H1 (cell line): Measurements from ENCODE around the gene PDE8A. TPM values are rescaled to one million over a fixed set of nuclear protein-coding genes. Genes with fewer than 3 reads are reported as not detected.

Experiments used
- YY1 ChIP-seq: IDR thresholded peaks from 2 replicates; pipeline ENCODE4 v1.6.1; 2011; ENCODE audit warnings: low read depth, mild to moderate bottlenecking, low read length
- polyA plus RNA-seq, 7 experiments: library from polyadenylated mRNA; depleted of rRNA in 3 of 7; stranded (reverse) in 5 of 7; unstranded in 2 of 7; fragments of >200 nt in 5 of 7; fragments of 200-250 nt in 2 of 7; gene quantifications; 1 replicate in 5 of 7; 2 replicates in 1 of 7; 4 replicates in 1 of 7; pipeline versions ENCODE4 v1.2.1 to v1.2.3, GENCODE V29; 2011 to 2013; ENCODE audit warnings: missing spikeins in 2 of 7, mixed read lengths in 2 of 7
- total RNA-seq: library from RNA; stranded (reverse); fragmentation: NEBNext Ultra II Directional; extraction: Animal tissue kit (Norgen Biotek cat#: 25700); gene quantifications from 2 replicates; pipeline ENCODE4 v1.2.1, GENCODE V29; 2021
- TF ChIP-seq, protein P1 (sequence below): IDR thresholded peaks from 2 replicates; pipeline ENCODE4 v1.6.1; 2011; ENCODE audit warnings: low read length, improper control_type of control experiment

The PDE8A gene
- total and polyA plus RNA-seq, 2 of the 8 experiments (the other 6 are each of a cell fraction or from before 2014, with no cell fraction given) = 6.9 to 7.8 TPM

DNA sequence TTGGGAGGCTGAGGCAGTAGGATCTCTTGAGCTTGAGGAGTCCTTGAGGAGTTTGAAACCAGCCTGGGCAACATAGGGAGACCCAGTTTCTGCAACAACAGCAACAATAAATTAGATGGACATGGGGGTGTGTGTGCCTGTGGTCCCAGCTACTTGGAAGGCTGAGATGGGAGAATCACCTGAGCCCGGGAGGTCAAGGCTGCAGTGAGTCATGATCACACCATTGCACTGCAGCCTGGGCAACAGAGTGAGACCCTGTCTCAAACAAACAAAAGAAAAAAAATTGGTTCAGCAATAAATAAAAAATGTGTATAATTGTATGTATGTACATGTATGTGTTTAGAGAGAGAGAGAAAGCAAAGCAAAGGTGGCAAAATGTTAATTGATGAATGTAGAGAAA is 83.1 kb downstream of the PDE8A start (continued):
- no peak for TF ChIP-seq YY1
- TF ChIP-seq, protein P1, sequence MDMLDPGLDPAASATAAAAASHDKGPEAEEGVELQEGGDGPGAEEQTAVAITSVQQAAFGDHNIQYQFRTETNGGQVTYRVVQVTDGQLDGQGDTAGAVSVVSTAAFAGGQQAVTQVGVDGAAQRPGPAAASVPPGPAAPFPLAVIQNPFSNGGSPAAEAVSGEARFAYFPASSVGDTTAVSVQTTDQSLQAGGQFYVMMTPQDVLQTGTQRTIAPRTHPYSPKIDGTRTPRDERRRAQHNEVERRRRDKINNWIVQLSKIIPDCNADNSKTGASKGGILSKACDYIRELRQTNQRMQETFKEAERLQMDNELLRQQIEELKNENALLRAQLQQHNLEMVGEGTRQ = no peak
